ENCODE measurements around the gene HFE. TPM values are rescaled to one million over a fixed set of nuclear protein-coding genes. Genes with fewer than 3 reads are reported as not detected.
"Not testable (repeated sequence)": the region's sequence is repeated elsewhere in the genome, so short reads cannot be mapped to it uniquely, and the experiment has no call there.

The HFE gene
- total RNA-seq, 1 experiment from 2014 or later: 0.19 TPM

GRCh38 chr6:26109772-26110171 is 22.5 kb downstream of the HFE start:
- H4K20me1 ChIP-seq (ENCODE audit: insufficient read depth, low read depth, low read length): no peaks in the 10 kb centered on the region
- H3K9me3 ChIP-seq (ENCODE audit: low read length): no peaks in the 10 kb centered on the region
- no peaks in the 10 kb centered on the region for H3K36me3 ChIP-seq (ENCODE audit: insufficient read depth, low read length)
- H3K9me2 ChIP-seq (replicated peaks; ENCODE audit: insufficient read depth, low read length): no peaks in the 10 kb centered on the region
- peaks cover under 1% of the 10 kb centered on the region; the same call in 1 of the 2 replicates for H3K4me1 ChIP-seq (ENCODE audit: low read length)
- H3K4me2 ChIP-seq (ENCODE audit: low read depth, low read length, poor library complexity, severe bottlenecking): no peak overlapping the region
- no peaks in the 10 kb centered on the region for H3K27me3 ChIP-seq (ENCODE audit: low read length)
- H3K9ac ChIP-seq (ENCODE audit: low read length): no peak overlapping the region
- no peak overlapping the region for H3K4me3 ChIP-seq (ENCODE audit: low read length)
- no peak for DNase-seq
- H3K27ac ChIP-seq (ENCODE audit: low read length): no peak overlapping the region
- no peaks in the 10 kb centered on the region for H3K79me2 ChIP-seq (ENCODE audit: low read length)
- H2AFZ ChIP-seq (ENCODE audit: low read length): no peak overlapping the region

GRCh38 chr6:26113570-26113969 is 26.3 kb downstream of the HFE start:
- Histone ChIP-seq H2AFZ (ENCODE audit: low read length) (no peak overlapping the region), H3K27ac (ENCODE audit: low read length) (no peak overlapping the region), H4K20me1 (ENCODE audit: insufficient read depth, low read depth, low read length) (no peaks in the 10 kb centered on the region)

GRCh38 chr6:26115226-26115625 is 28.0 kb downstream of the HFE start:
- no peaks in the 10 kb centered on the region for H3K9me3 ChIP-seq (ENCODE audit: low read length)
- no peak overlapping the region for H2AFZ ChIP-seq (ENCODE audit: low read length)
- no peak overlapping the region for H3K9ac ChIP-seq (ENCODE audit: low read length)
- no peaks in the 10 kb centered on the region for H3K36me3 ChIP-seq (ENCODE audit: insufficient read depth, low read length)
- DNase-seq: no peak
- no peaks in the 10 kb centered on the region for H3K9me2 ChIP-seq (replicated peaks; ENCODE audit: insufficient read depth, low read length)
- no peaks in the 10 kb centered on the region for H3K79me2 ChIP-seq (ENCODE audit: low read length)
- H3K4me3 ChIP-seq (ENCODE audit: low read length): no peak overlapping the region
- no peak overlapping the region for H3K4me2 ChIP-seq (ENCODE audit: low read depth, low read length, poor library complexity, severe bottlenecking)
- H3K27me3 ChIP-seq (ENCODE audit: low read length): no peaks in the 10 kb centered on the region
- no peaks in the 10 kb centered on the region for H3K4me1 ChIP-seq (ENCODE audit: low read length)
- no peak overlapping the region for H3K27ac ChIP-seq (ENCODE audit: low read length)
- no peaks in the 10 kb centered on the region for H4K20me1 ChIP-seq (ENCODE audit: insufficient read depth, low read depth, low read length)

More at GRCh38 chr6:26113570-26113969, 26.3 kb downstream of the HFE start:
- Histone ChIP-seq H3K4me2 (ENCODE audit: low read depth, low read length, poor library complexity, severe bottlenecking) (no peak overlapping the region), H3K79me2 (ENCODE audit: low read length) (no peaks in the 10 kb centered on the region), H3K9ac (ENCODE audit: low read length) (no peak overlapping the region), H3K36me3 (ENCODE audit: insufficient read depth, low read length) (no peaks in the 10 kb centered on the region), H3K4me3 (ENCODE audit: low read length) (no peak overlapping the region), H3K9me3 (ENCODE audit: low read length) (no peaks in the 10 kb centered on the region), H3K27me3 (ENCODE audit: low read length) (no peaks in the 10 kb centered on the region), H3K9me2 (replicated peaks; ENCODE audit: insufficient read depth, low read length) (no peaks in the 10 kb centered on the region), H3K4me1 (ENCODE audit: low read length) (no peaks in the 10 kb centered on the region)
- no peak for DNase-seq

GRCh38 chr6:26116267-26116666 is 29.0 kb downstream of the HFE start:
- Histone ChIP-seq H3K27me3 (ENCODE audit: low read length) (no peaks in the 10 kb centered on the region), H3K27ac (ENCODE audit: low read length) (no peak overlapping the region), H3K9me2 (replicated peaks; ENCODE audit: insufficient read depth, low read length) (no peaks in the 10 kb centered on the region), H3K9me3 (ENCODE audit: low read length) (no peaks in the 10 kb centered on the region), H3K4me2 (ENCODE audit: low read depth, low read length, poor library complexity, severe bottlenecking) (no peak overlapping the region), H2AFZ (ENCODE audit: low read length) (no peak overlapping the region), H3K79me2 (ENCODE audit: low read length) (no peaks in the 10 kb centered on the region), H3K4me1 (ENCODE audit: low read length) (no peaks in the 10 kb centered on the region), H3K9ac (ENCODE audit: low read length) (no peak overlapping the region), H4K20me1 (ENCODE audit: insufficient read depth, low read depth, low read length) (no peaks in the 10 kb centered on the region), H3K36me3 (ENCODE audit: insufficient read depth, low read length) (no peaks in the 10 kb centered on the region), H3K4me3 (ENCODE audit: low read length) (no peak overlapping the region)
- no peak for DNase-seq

GRCh38 chr6:26118999-26119398 is 31.8 kb downstream of the HFE start:
- no peak overlapping the region for H2AFZ ChIP-seq (ENCODE audit: low read length)

GRCh38 chr6:26120115-26120514 is 32.9 kb downstream of the HFE start:
- H3K4me1 ChIP-seq (ENCODE audit: low read length): peaks cover 22% of the 10 kb centered on the region
- H3K4me2 ChIP-seq (ENCODE audit: low read depth, low read length, poor library complexity, severe bottlenecking); H2AFZ ChIP-seq (ENCODE audit: low read length); H3K27me3 ChIP-seq (ENCODE audit: low read length); H3K4me3 ChIP-seq (ENCODE audit: low read length); H3K9me2 ChIP-seq (replicated peaks; ENCODE audit: insufficient read depth, low read length); H3K79me2 ChIP-seq (ENCODE audit: low read length); H3K9ac ChIP-seq (ENCODE audit: low read length); H3K9me3 ChIP-seq (ENCODE audit: low read length); DNase-seq; H3K36me3 ChIP-seq (ENCODE audit: insufficient read depth, low read length); H3K27ac ChIP-seq (ENCODE audit: low read length); H4K20me1 ChIP-seq (ENCODE audit: insufficient read depth, low read depth, low read length): not testable (repeated sequence)

More at GRCh38 chr6:26118999-26119398, 31.8 kb downstream of the HFE start:
- no peak overlapping the region for H3K4me2 ChIP-seq (ENCODE audit: low read depth, low read length, poor library complexity, severe bottlenecking)
- H3K4me3 ChIP-seq (ENCODE audit: low read length): no peak overlapping the region
- H3K9me2 ChIP-seq (replicated peaks; ENCODE audit: insufficient read depth, low read length): no peaks in the 10 kb centered on the region
- H3K79me2 ChIP-seq (ENCODE audit: low read length): no peaks in the 10 kb centered on the region
- H3K36me3 ChIP-seq (ENCODE audit: insufficient read depth, low read length): no peaks in the 10 kb centered on the region
- H3K9me3 ChIP-seq (ENCODE audit: low read length): no peaks in the 10 kb centered on the region
- no peak for DNase-seq
- no peaks in the 10 kb centered on the region for H4K20me1 ChIP-seq (ENCODE audit: insufficient read depth, low read depth, low read length)
- H3K27ac ChIP-seq (ENCODE audit: low read length): no peak overlapping the region
- H3K9ac ChIP-seq (ENCODE audit: low read length): no peak overlapping the region
- H3K27me3 ChIP-seq (ENCODE audit: low read length): no peaks in the 10 kb centered on the region
- H3K4me1 ChIP-seq (ENCODE audit: low read length): peaks cover 11% of the 10 kb centered on the region

- Histone ChIP-seq H3K79me2 (ENCODE audit: low read length) (no peaks in the 10 kb centered on the region), H3K9ac (ENCODE audit: low read length) (no peak overlapping the region), H3K9me3 (ENCODE audit: low read length) (no peaks in the 10 kb centered on the region), H3K9me2 (replicated peaks; ENCODE audit: insufficient read depth, low read length) (no peaks in the 10 kb centered on the region), H2AFZ (ENCODE audit: low read length) (no peak overlapping the region), H3K4me1 (ENCODE audit: low read length) (peaks cover 27% of the 10 kb centered on the region), H3K27me3 (ENCODE audit: low read length) (no peaks in the 10 kb centered on the region; the same call in 1 of the 2 replicates), H3K36me3 (ENCODE audit: insufficient read depth, low read length) (no peaks in the 10 kb centered on the region), H3K27ac (ENCODE audit: low read length) (no peak overlapping the region), H3K4me2 (ENCODE audit: low read depth, low read length, poor library complexity, severe bottlenecking) (no peak overlapping the region), H3K4me3 (ENCODE audit: low read length) (no peak overlapping the region), H4K20me1 (ENCODE audit: insufficient read depth, low read depth, low read length) (no peaks in the 10 kb centered on the region)
- no peak for DNase-seq
Measured at GRCh38 chr6:26120807-26121140, 33.5 kb downstream of the HFE start.

GRCh38 chr6:26121141-26122004 is 34.1 kb downstream of the HFE start:
- no peaks in the 10 kb centered on the region; the same call in 1 of the 2 replicates for H3K27me3 ChIP-seq (ENCODE audit: low read length)
- no peak overlapping the region for H3K4me3 ChIP-seq (ENCODE audit: low read length)
- H3K36me3 ChIP-seq (ENCODE audit: insufficient read depth, low read length): no peaks in the 10 kb centered on the region
- H3K9me2 ChIP-seq (replicated peaks; ENCODE audit: insufficient read depth, low read length): no peaks in the 10 kb centered on the region
- no peak overlapping the region for H3K27ac ChIP-seq (ENCODE audit: low read length)
- no peaks in the 10 kb centered on the region for H4K20me1 ChIP-seq (ENCODE audit: insufficient read depth, low read depth, low read length)
- H3K9ac ChIP-seq (ENCODE audit: low read length): no peak overlapping the region
- no peak overlapping the region for H2AFZ ChIP-seq (ENCODE audit: low read length)
- H3K4me1 ChIP-seq (ENCODE audit: low read length): peaks cover 32% of the 10 kb centered on the region
- DNase-seq: no peak
- H3K79me2 ChIP-seq (ENCODE audit: low read length): no peaks in the 10 kb centered on the region
- H3K9me3 ChIP-seq (ENCODE audit: low read length): no peaks in the 10 kb centered on the region
- H3K4me2 ChIP-seq (ENCODE audit: low read depth, low read length, poor library complexity, severe bottlenecking): no peak overlapping the region
